CD4-positive, alpha-beta T cell treated with Interleukin-12 subunit alpha and Interleukin-12 subunit beta, for 1 hour (primary cell): ENCODE measurements around the gene RPL5.

Experiments used
- DNase-seq: peaks from one replicate; pipeline ENCODE4 v3.0.0-alpha.2; 2020

RPL5 gene

GRCh38 chr1:92858564-92859399 lies 26.9 kb downstream of the RPL5 start:
- DNase-seq = peak; percentile 85

GRCh38 chr1:92859400-92860039 lies 27.7 kb downstream of the RPL5 start:
- no peak for DNase-seq

- DNase-seq = no peak
Observed at GRCh38 chr1:92862605-92863004, 30.8 kb downstream of the RPL5 start.

GRCh38 chr1:92864131-92864530 lies 32.3 kb downstream of the RPL5 start:
- DNase-seq = no peak

- no peak for DNase-seq
Observed at GRCh38 chr1:92870591-92870990, 38.8 kb downstream of the RPL5 start.

GRCh38 chr1:92872719-92873118 lies 40.9 kb downstream of the RPL5 start:
- no peak for DNase-seq

GRCh38 chr1:92874987-92875386 lies 43.1 kb downstream of the RPL5 start:
- no peak for DNase-seq

- no peak for DNase-seq
Observed at GRCh38 chr1:92876351-92876750, 44.5 kb downstream of the RPL5 start.

- peak; percentile 12 for DNase-seq
Observed at GRCh38 chr1:92877081-92877711, 45.4 kb downstream of the RPL5 start.

- DNase-seq = peak; percentile 27
Observed at GRCh38 chr1:92877792-92878191, 46.0 kb downstream of the RPL5 start.

GRCh38 chr1:92879316-92879968 lies 47.6 kb downstream of the RPL5 start:
- DNase-seq = no peak

- no peak for DNase-seq
Observed at GRCh38 chr1:92881391-92881790, 49.6 kb downstream of the RPL5 start.

- peak; percentile 63 for DNase-seq
Observed at GRCh38 chr1:92882819-92883218, 51.0 kb downstream of the RPL5 start.

GRCh38 chr1:92883297-92883696 lies 51.5 kb downstream of the RPL5 start:
- DNase-seq = no peak

- no peak for DNase-seq
Observed at GRCh38 chr1:92884195-92884594, 52.4 kb downstream of the RPL5 start.

GRCh38 chr1:92886886-92887419 lies 55.1 kb downstream of the RPL5 start:
- DNase-seq = no peak

GRCh38 chr1:92887465-92887864 lies 55.6 kb downstream of the RPL5 start:
- DNase-seq = no peak
